Measurements from ENCODE around the gene MCM9.
A peak's percentile ranks its signal among the peaks of the same experiment; 100 is the strongest.
"Not testable (repeated sequence)": the region's sequence is repeated elsewhere in the genome, so short reads cannot be mapped to it uniquely, and the experiment has no call there.

The MCM9 gene

GRCh38 chr6:118770112-118770788 is 164.7 kb downstream of the MCM9 start:
- no peaks in the 10 kb centered on the region for H3K9me3 ChIP-seq (ENCODE audit: low read length)
- H3K36me3 ChIP-seq (ENCODE audit: insufficient read depth, low read length) = no peaks in the 10 kb centered on the region
- H3K27me3 ChIP-seq (ENCODE audit: insufficient read depth, low read length) = no peaks in the 10 kb centered on the region
- TF ChIP-seq, protein P1, sequence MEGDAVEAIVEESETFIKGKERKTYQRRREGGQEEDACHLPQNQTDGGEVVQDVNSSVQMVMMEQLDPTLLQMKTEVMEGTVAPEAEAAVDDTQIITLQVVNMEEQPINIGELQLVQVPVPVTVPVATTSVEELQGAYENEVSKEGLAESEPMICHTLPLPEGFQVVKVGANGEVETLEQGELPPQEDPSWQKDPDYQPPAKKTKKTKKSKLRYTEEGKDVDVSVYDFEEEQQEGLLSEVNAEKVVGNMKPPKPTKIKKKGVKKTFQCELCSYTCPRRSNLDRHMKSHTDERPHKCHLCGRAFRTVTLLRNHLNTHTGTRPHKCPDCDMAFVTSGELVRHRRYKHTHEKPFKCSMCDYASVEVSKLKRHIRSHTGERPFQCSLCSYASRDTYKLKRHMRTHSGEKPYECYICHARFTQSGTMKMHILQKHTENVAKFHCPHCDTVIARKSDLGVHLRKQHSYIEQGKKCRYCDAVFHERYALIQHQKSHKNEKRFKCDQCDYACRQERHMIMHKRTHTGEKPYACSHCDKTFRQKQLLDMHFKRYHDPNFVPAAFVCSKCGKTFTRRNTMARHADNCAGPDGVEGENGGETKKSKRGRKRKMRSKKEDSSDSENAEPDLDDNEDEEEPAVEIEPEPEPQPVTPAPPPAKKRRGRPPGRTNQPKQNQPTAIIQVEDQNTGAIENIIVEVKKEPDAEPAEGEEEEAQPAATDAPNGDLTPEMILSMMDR (IDR thresholded peaks at IDR 0.05; ENCODE audit: low read length) = no peak
- TF ChIP-seq EZH2 (IDR thresholded peaks at IDR 0.05; ENCODE audit: borderline replicate concordance, low read length) = no peak
- no peaks in the 10 kb centered on the region for H3F3A ChIP-seq (ENCODE audit: insufficient read depth, low read length)
- H3K4me1 ChIP-seq (ENCODE audit: insufficient read depth, low read length, severe bottlenecking) = peaks cover 11% of the 10 kb centered on the region
- H2AFZ ChIP-seq (ENCODE audit: low read length) = no peak overlapping the region
- H3K27ac ChIP-seq (ENCODE audit: low read depth, low read length, poor library complexity, severe bottlenecking) = no peak overlapping the region
- no peak overlapping the region for H3K4me2 ChIP-seq (ENCODE audit: low read length)
- no peak overlapping the region for H3K4me3 ChIP-seq (ENCODE audit: low read depth, low read length, poor library complexity, severe bottlenecking)
- no peak overlapping the region for H3K9ac ChIP-seq (ENCODE audit: low read length)
- H4K20me1 ChIP-seq (ENCODE audit: insufficient read depth, low read length) = no peaks in the 10 kb centered on the region
- no peaks in the 10 kb centered on the region for H3K9me2 ChIP-seq (ENCODE audit: low read depth, low read length)
- H3K79me2 ChIP-seq (ENCODE audit: insufficient read depth, low read length) = no peaks in the 10 kb centered on the region

GRCh38 chr6:118768904-118769325 is 166.0 kb downstream of the MCM9 start:
- Histone ChIP-seq H3K9ac (ENCODE audit: low read length) (no peak overlapping the region), H2AFZ (ENCODE audit: low read length) (no peak overlapping the region), H3K27ac (ENCODE audit: low read depth, low read length, poor library complexity, severe bottlenecking) (peak overlapping the region; percentile 7)

GRCh38 chr6:118768441-118768840 is 166.5 kb downstream of the MCM9 start:
- no peak for TF ChIP-seq EZH2 (IDR thresholded peaks at IDR 0.05; ENCODE audit: borderline replicate concordance, low read length)
- TF ChIP-seq, protein P1 (IDR thresholded peaks at IDR 0.05; ENCODE audit: low read length) = no peak
- H2AFZ ChIP-seq (ENCODE audit: low read length) = no peak overlapping the region

More at GRCh38 chr6:118768904-118769325, 166.0 kb downstream of the MCM9 start:
- TF ChIP-seq, protein P1 (IDR thresholded peaks at IDR 0.05; ENCODE audit: low read length) = no peak
- TF ChIP-seq EZH2 (IDR thresholded peaks at IDR 0.05; ENCODE audit: borderline replicate concordance, low read length) = no peak
- peaks cover 11% of the 10 kb centered on the region for H3K4me1 ChIP-seq (ENCODE audit: insufficient read depth, low read length, severe bottlenecking)
- no peaks in the 10 kb centered on the region for H4K20me1 ChIP-seq (ENCODE audit: insufficient read depth, low read length)
- peak overlapping the region; percentile 30 for H3K4me2 ChIP-seq (ENCODE audit: low read length)
- H3K9me2 ChIP-seq (ENCODE audit: low read depth, low read length) = no peaks in the 10 kb centered on the region
- no peaks in the 10 kb centered on the region for H3F3A ChIP-seq (ENCODE audit: insufficient read depth, low read length)
- no peak overlapping the region for H3K4me3 ChIP-seq (ENCODE audit: low read depth, low read length, poor library complexity, severe bottlenecking)
- H3K9me3 ChIP-seq (ENCODE audit: low read length) = no peaks in the 10 kb centered on the region
- H3K36me3 ChIP-seq (ENCODE audit: insufficient read depth, low read length) = no peaks in the 10 kb centered on the region
- no peaks in the 10 kb centered on the region for H3K27me3 ChIP-seq (ENCODE audit: insufficient read depth, low read length)
- H3K79me2 ChIP-seq (ENCODE audit: insufficient read depth, low read length) = no peaks in the 10 kb centered on the region

DNA sequence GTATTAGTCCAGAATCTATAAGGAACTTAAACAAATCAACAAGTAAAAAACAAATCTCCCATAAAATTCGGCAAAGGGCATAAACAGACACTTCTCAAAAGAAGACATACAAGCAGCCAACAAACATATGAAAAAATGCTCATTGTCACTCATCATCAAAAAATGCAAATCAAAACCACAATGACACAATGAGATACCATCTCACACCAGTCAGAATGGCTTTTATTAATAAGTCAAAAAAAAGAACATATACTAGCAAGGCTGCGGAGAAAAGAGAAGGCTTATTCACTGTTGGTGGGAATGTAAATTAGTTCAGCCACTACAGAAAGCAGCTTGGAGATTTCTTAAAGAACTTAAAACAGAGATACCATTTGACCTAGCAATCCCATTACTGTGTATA is 169.6 kb downstream of the MCM9 start:
- not testable (repeated sequence) for H4K20me1 ChIP-seq (ENCODE audit: insufficient read depth, low read length); H3K27ac ChIP-seq (ENCODE audit: low read depth, low read length, poor library complexity, severe bottlenecking); H2AFZ ChIP-seq (ENCODE audit: low read length); H3K36me3 ChIP-seq (ENCODE audit: insufficient read depth, low read length); H3K4me2 ChIP-seq (ENCODE audit: low read length); H3F3A ChIP-seq (ENCODE audit: insufficient read depth, low read length); H3K9me3 ChIP-seq (ENCODE audit: low read length); H3K27me3 ChIP-seq (ENCODE audit: insufficient read depth, low read length); H3K4me3 ChIP-seq (ENCODE audit: low read depth, low read length, poor library complexity, severe bottlenecking); H3K9me2 ChIP-seq (ENCODE audit: low read depth, low read length); H3K9ac ChIP-seq (ENCODE audit: low read length); H3K79me2 ChIP-seq (ENCODE audit: insufficient read depth, low read length)
- peaks cover 11% of the 10 kb centered on the region for H3K4me1 ChIP-seq (ENCODE audit: insufficient read depth, low read length, severe bottlenecking)

More at GRCh38 chr6:118768441-118768840, 166.5 kb downstream of the MCM9 start:
- H3K4me2 ChIP-seq (ENCODE audit: low read length) = peak overlapping the region; percentile 30; the same call in 1 of the 2 replicates
- H4K20me1 ChIP-seq (ENCODE audit: insufficient read depth, low read length) = no peaks in the 10 kb centered on the region
- peaks cover 11% of the 10 kb centered on the region for H3K4me1 ChIP-seq (ENCODE audit: insufficient read depth, low read length, severe bottlenecking)
- H3K9me2 ChIP-seq (ENCODE audit: low read depth, low read length) = no peaks in the 10 kb centered on the region
- H3K9ac ChIP-seq (ENCODE audit: low read length) = no peak overlapping the region
- no peaks in the 10 kb centered on the region for H3F3A ChIP-seq (ENCODE audit: insufficient read depth, low read length)
- H3K36me3 ChIP-seq (ENCODE audit: insufficient read depth, low read length) = no peaks in the 10 kb centered on the region
- no peaks in the 10 kb centered on the region for H3K27me3 ChIP-seq (ENCODE audit: insufficient read depth, low read length)
- H3K9me3 ChIP-seq (ENCODE audit: low read length) = no peaks in the 10 kb centered on the region
- H3K27ac ChIP-seq (ENCODE audit: low read depth, low read length, poor library complexity, severe bottlenecking) = peak overlapping the region; percentile 7
- H3K79me2 ChIP-seq (ENCODE audit: insufficient read depth, low read length) = no peaks in the 10 kb centered on the region
- no peak overlapping the region for H3K4me3 ChIP-seq (ENCODE audit: low read depth, low read length, poor library complexity, severe bottlenecking)
